ENCODE data around the gene MYO9B.
"Not testable (repeated sequence)": the region's sequence is repeated elsewhere in the genome, so short reads cannot be mapped to it uniquely, and the experiment has no call there.

Gene MYO9B

DNA sequence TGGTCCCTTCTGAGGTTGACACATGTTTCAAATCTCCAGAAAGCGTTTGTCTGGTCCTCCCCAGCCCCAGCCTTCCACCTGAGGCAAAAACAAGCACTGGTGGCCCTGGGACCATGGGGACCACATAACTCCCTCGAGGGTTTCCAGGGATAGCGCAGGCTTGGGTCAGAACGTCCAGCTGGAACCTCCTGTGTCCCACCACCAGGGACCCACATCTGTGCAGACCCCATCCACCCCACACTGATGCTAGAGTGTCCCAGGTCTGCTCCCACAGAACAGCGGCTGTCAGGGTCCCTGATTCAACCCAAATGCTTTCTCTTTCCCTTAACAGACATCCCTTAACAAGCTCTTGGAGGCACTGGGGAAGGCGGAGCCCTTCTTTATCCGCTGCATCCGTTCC lies 110.0 kb downstream of the MYO9B start:
- no peak for DNase-seq

DNA sequence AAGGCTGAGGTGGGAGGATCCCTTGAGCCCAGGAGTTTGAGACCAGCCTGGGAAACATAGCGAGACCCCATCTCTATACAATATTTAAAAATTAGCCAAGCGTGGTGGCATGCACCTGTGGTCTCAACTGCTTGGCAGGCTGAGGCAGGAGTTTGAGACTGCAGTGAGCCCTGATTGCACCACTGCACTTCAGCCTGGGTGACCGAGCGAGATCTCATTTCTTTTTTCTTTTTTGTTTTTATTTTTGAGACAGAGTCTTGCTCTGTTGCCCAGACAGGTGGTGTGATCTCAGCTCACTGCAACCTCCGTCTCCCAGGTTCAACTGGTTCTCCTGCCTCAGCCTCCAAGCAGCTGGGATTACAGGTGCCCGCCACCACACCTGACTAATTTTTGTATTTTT lies 116.2 kb downstream of the MYO9B start:
- not testable (repeated sequence) for DNase-seq

- no peak for DNase-seq
These were observed 117.2 kb downstream of the MYO9B start for GRCh38 chr19:17192751-17193150.

GRCh38 chr19:17194608-17195007 lies 119.0 kb downstream of the MYO9B start:
- no peak for DNase-seq

GRCh38 chr19:17195106-17195505 lies 119.5 kb downstream of the MYO9B start:
- no peak for DNase-seq

- DNase-seq: no peak
These were observed 121.0 kb downstream of the MYO9B start for GRCh38 chr19:17196610-17197009.

GRCh38 chr19:17197666-17198065 lies 122.1 kb downstream of the MYO9B start:
- no peak for DNase-seq

GRCh38 chr19:17200408-17201079 lies 125.0 kb downstream of the MYO9B start:
- peak; percentile 45 for DNase-seq

GRCh38 chr19:17202249-17202648 lies 126.7 kb downstream of the MYO9B start:
- no peak for DNase-seq

GRCh38 chr19:17202713-17203112 lies 127.1 kb downstream of the MYO9B start:
- no peak for DNase-seq

GRCh38 chr19:17205237-17206140 lies 129.9 kb downstream of the MYO9B start:
- DNase-seq: peak; percentile 91

DNA sequence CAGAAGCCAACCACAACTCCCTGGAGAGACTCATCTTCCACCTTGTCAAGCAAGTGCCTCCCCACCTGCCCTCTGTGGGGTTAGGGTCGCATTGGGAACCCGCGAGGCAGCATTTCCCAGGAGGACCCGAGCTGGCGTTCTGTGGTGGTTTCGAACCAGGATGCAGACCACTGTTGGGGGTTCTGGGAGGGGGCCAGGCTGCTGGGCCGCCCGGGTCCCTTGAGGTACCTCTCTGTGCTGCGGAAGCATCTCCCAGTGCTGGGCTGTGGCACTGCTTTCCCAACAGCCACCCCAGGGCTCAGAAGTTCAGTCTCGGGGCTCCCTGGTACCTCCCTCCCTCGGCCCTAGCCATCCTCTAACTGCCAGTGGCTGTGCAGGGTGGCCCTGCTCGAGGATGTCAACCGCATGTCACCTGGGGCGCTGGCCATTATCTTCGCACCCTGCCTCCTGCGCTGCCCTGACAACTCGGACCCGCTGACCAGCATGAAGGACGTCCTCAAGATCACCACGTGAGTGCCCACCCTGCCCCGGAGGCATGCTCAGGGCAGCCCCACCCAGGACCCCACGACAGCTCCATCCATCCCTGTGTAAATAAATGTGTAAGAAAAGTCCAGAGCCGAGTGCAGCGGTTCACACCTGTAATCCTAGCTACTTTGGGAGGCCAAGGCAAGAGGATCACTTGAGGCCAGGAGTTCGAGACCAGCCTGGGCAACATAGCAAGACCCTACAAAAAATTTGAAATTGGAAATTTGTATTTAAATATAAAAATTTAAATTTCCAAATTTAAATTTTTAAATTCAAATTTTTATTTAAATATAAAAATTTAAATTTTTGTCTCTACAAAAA lies 131.4 kb downstream of the MYO9B start:
- no peak for DNase-seq

DNA sequence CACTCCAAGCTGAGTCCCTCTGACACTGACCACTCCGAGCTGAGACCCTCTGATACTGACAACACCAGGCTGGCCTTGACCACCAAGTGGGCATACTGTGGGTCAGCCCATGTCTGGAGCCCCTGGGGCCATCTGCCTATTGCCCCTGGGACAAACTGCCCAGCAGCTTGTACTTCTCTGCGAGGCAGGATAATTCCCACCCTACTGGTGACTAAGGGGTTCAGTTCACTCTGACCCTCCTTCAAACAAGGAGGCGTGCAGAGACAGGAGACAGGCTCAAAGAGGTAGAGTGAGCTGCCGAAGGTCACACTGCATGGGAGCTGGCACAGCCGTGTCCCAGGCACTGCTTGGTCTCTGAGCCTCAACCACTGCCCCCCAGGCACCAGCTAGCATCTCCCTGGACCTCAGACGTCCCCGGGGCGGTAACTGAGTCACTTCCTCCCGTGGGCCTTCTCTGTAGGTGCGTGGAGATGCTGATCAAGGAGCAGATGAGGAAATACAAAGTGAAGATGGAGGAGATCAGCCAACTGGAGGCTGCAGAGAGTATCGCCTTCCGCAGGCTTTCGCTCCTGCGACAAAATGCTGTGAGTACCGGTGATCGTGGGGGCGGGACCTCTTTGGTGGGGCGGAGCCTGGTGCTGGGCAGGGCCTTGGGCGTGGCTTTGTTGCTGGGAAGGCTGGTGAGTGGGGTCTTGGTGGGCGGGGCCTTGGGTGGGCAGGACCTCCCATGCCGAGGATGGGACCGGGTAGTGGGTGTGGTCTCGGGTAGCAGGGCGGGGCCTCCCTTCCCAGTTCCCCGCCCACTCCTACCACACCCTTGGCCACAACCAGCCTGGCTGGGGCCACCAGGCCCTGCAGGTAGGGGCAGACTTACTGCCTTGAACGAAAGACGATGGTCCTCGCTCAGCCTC lies 133.8 kb downstream of the MYO9B start:
- DNase-seq: peak; percentile 97

DNA sequence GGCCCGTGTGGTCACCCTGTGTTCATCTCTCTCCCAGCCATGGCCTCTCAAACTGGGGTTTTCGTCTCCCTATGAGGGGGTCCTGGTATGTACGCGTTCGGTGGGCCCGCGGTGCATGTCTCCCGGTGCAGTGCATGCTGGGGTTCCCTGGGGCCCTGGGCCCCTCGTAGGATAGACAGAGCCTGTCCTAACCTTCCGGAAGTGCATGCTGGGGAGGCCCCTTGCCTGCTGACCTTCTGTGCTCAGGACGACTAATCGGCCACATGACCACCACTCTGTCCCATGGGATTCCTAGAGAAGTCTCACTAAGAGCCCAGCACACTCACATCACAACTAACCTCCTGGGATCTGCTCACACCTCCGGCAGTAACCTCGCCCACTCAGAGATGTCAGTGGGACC lies 134.7 kb downstream of the MYO9B start:
- DNase-seq: no peak

- DNase-seq: no peak
These were observed 136.2 kb downstream of the MYO9B start for GRCh38 chr19:17211547-17212446.

- no peak for DNase-seq
These were observed 137.8 kb downstream of the MYO9B start for GRCh38 chr19:17213334-17213733.

GRCh38 chr19:17214508-17215126 lies 139.0 kb downstream of the MYO9B start:
- DNase-seq: peak; percentile 65

GRCh38 chr19:17215127-17215971 lies 139.8 kb downstream of the MYO9B start, which contains the start of gene USE1:
Gene USE1, plus strand, starts transcription at chr19:17215357. Its CDS starts 49 bp downstream, at chr19:17215406.
- DNase-seq: peak; percentile 98

GRCh38 chr19:17216058-17216670 lies 140.6 kb downstream of the MYO9B start:
- DNase-seq: no peak
